K562 (cell line): ENCODE data around the gene PITRM1. TPM values are rescaled to one million over a fixed set of nuclear protein-coding genes. Genes with fewer than 3 reads are reported as not detected.

Source experiments
- E2F6 ChIP-seq, 2 experiments: IDR thresholded peaks; 2 replicates each; pipeline ENCODE4 v1.6.1; 2011; ENCODE audit warnings: borderline replicate concordance in 1 of 2, control low read depth in 1 of 2, low read depth in 1 of 2, low read length in 1 of 2, mild to moderate bottlenecking in 1 of 2, mixed read lengths in 1 of 2, moderate library complexity in 1 of 2; ENCODE audit not compliant: insufficient read depth in 1 of 2, insufficient read length in 1 of 2, poor library complexity in 1 of 2, severe bottlenecking in 1 of 2; ENCODE audit errors: extremely low read depth in 1 of 2
- EP400 ChIP-seq: fragments of 450-650 bp; IDR thresholded peaks from 2 replicates; pipeline ENCODE4 v1.6.1; 2017; ENCODE audit warnings: antibody characterized with exemption, mild to moderate bottlenecking, moderate library complexity
- ETV1 ChIP-seq: fragments of 450-650 bp; conservative IDR thresholded peaks from 2 replicates; pipeline ENCODE4 v1.6.1; 2016; ENCODE audit warnings: missing genetic modification characterization, control low read depth, low read depth, missing compliant biosample characterization
- FOXK2 ChIP-seq, 2 experiments: fragments of 450-650 bp; IDR thresholded peaks in 1 of 2; conservative IDR thresholded peaks in 1 of 2; 2 replicates each; pipeline ENCODE4 v1.6.1; 2016; ENCODE audit warnings: low read depth in 2 of 2, mild to moderate bottlenecking in 1 of 2
- GATAD2A ChIP-seq: fragments of 450-650 bp; IDR thresholded peaks from 2 replicates; pipeline ENCODE4 v1.6.1; 2017
- GTF2E2 ChIP-seq: fragments of 200-800 bp; sonication (Bioruptor generic); IDR thresholded peaks from 2 replicates; pipeline ENCODE4 v1.6.1; 2016; ENCODE audit warnings: missing genetic modification characterization, missing compliant biosample characterization
- GTF2F1 ChIP-seq: IDR thresholded peaks from 2 replicates; pipeline ENCODE4 v1.6.1; 2011; ENCODE audit warnings: low read depth, low read length, improper control_type of control experiment
- MAZ ChIP-seq, 2 experiments: fragments of 450-650 bp in 1 of 2; sonication (generic) in 1 of 2; formaldehyde crosslinking; IDR thresholded peaks in 1 of 2; conservative IDR thresholded peaks in 1 of 2; 2 replicates each; pipeline versions ENCODE4 v1.4.0 to v1.5.0; 2020; ENCODE audit warnings: mild to moderate bottlenecking in 1 of 2, missing genetic modification reagents in 1 of 2
- NFIC ChIP-seq: fragments of 450-650 bp; IDR thresholded peaks from 2 replicates; pipeline ENCODE4 v1.6.1; 2017; ENCODE audit warnings: mild to moderate bottlenecking, inconsistent platforms
- NFYB ChIP-seq: IDR thresholded peaks from 2 replicates; pipeline ENCODE4 v1.6.1; 2011; ENCODE audit warnings: mild to moderate bottlenecking, moderate library complexity; ENCODE audit not compliant: insufficient read length; ENCODE audit errors: extremely low read depth
- POLR2A ChIP-seq: fragments of 450-650 bp; conservative IDR thresholded peaks from 2 replicates; pipeline ENCODE4 v1.6.1; 2016
- POLR2B ChIP-seq: fragments of 450-650 bp; IDR thresholded peaks from 2 replicates; pipeline ENCODE4 v1.6.1; 2018; ENCODE audit warnings: low read depth; ENCODE audit not compliant: partially characterized antibody
- SMAD4 ChIP-seq: fragments of 250-450 bp; sonication (Bioruptor Pico); conservative IDR thresholded peaks from 2 replicates; pipeline ENCODE4 v1.8.0; 2021; ENCODE audit warnings: inconsistent platforms, mild to moderate bottlenecking, moderate library complexity
- ZKSCAN1 ChIP-seq: fragments of 150-350 bp; IDR thresholded peaks from 2 replicates; pipeline ENCODE4 v1.6.1; 2016; ENCODE audit warnings: low read depth, low read length
- ZNF12 ChIP-seq: sonication (generic); formaldehyde crosslinking; IDR thresholded peaks from 2 replicates; pipeline ENCODE4 v1.4.0; 2020; ENCODE audit warnings: mild to moderate bottlenecking, missing genetic modification reagents
- ZNF431 ChIP-seq: sonication (generic); formaldehyde crosslinking; IDR thresholded peaks from 2 replicates; pipeline ENCODE4 v1.8.0; 2022; ENCODE audit warnings: mild to moderate bottlenecking, missing genetic modification reagents
- ZNF740 ChIP-seq, 3 experiments: fragments of 200-800 bp in 1 of 3; sonication (Bioruptor generic) in 1 of 3; sonication (generic) in 1 of 3; formaldehyde crosslinking in 1 of 3; IDR thresholded peaks; 2 replicates each; pipeline versions ENCODE4 v1.6.1 to v1.8.0; 2016 to 2022; ENCODE audit warnings: mild to moderate bottlenecking in 2 of 3, missing compliant biosample characterization in 2 of 3, missing genetic modification characterization in 2 of 3, missing genetic modification reagents in 1 of 3
- polyA plus RNA-seq, 8 experiments: library from polyadenylated mRNA; depleted of rRNA in 4 of 8; stranded (reverse) in 5 of 8; unstranded in 3 of 8; fragments of >200 nt; fragmentation: Nextera tagmentation in 2 of 8; fragmentation: Illumina TruSeq in 1 of 8; extraction: Ambion mirVana in 2 of 8; extraction: Trizol in 1 of 8; gene quantifications; 2 replicates each; pipeline versions ENCODE4 v1.2.1 to v1.2.3, GENCODE V29; 2011 to 2014; ENCODE audit warnings: inconsistent platforms in 1 of 8, missing spikeins in 1 of 8
- total RNA-seq, 7 experiments: library from RNA; depleted of rRNA in 6 of 7; stranded (reverse); fragments of >200 nt in 6 of 7; fragmentation: Illumina TruSeq in 2 of 7; extraction: Trizol in 2 of 7; gene quantifications; 2 replicates each; pipeline versions ENCODE4 v1.2.1 to v1.2.3, GENCODE V29; 2011 to 2021; ENCODE audit warnings: low replicate concordance in 1 of 7
- TF ChIP-seq, protein P1 (sequence below): fragments of 450-650 bp; IDR thresholded peaks from 2 replicates; pipeline ENCODE4 v1.6.1; 2016; ENCODE audit warnings: antibody characterized with exemption
- TF ChIP-seq, protein P2 (sequence below): fragments of 250-450 bp; sonication (Bioruptor Pico); IDR thresholded peaks from 2 replicates; pipeline ENCODE4 v1.9.0; 2021; ENCODE audit warnings: mild to moderate bottlenecking, inconsistent platforms

PITRM1 gene
- total and polyA plus RNA-seq, 9 of the 15 experiments (the other 6 are each of a cell fraction or from before 2014, with no cell fraction given) = 21.1 to 70.4 (median 39.7) TPM

DNA sequence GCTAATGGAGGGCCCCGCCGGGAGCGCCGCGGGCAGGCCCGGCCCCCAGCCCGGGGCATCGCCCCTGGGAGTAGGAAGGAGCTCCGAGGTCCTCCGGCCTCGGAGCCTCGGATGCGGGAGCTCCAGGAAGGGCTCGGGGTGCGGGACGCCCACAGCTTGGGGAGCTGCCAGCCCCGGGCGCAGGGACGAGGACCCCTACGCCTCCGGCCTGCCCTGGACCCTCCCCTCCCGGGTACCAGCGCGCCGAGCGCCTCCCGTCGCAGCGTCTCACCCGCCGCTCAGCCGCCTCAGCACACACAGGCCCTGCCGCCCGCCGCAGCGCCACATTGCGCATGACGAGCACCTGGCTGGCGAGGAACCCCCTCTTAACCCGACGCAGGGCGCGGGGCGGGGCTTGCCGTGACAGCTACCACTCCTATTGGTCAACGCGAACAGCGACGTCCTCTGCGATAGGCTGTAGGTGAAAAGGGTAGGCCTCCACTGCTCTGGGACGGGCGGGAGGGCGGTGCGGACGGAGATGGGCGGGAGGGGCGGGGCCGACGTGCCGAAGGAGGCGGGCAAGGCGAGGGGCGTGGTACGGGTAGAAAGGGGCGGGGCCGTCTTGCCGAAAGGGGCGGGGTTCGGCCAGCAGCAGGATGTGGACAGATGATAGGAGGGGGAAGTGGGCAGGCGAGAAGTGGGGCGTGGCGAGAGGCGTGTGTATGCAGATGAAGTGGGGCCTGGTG lies at the start of gene PITRM1 (continued):
- TF ChIP-seq ZKSCAN1 = no peak
- TF ChIP-seq MAZ (CRISPR knock-in tag; conservative IDR thresholded peaks at IDR 0.05 in 1 of 2, IDR thresholded peaks at IDR 0.05 in 1 of 2) = peak; percentile 61 to 62; a peak in 2 of 4 replicates
- TF ChIP-seq GTF2F1 = peak; percentile 82
- peak; percentile 85 for TF ChIP-seq POLR2B
- peak; percentile 26 to 66 for TF ChIP-seq E2F6 (IDR thresholded peaks at IDR 0.05; ENCODE audit: borderline replicate concordance in 1 of 2, extremely low read depth in 1 of 2, insufficient read depth in 1 of 2, insufficient read length in 1 of 2, low read depth in 1 of 2, low read length in 1 of 2, poor library complexity in 1 of 2, severe bottlenecking in 1 of 2)
- TF ChIP-seq ETV1 (tag) = no peak
- TF ChIP-seq, protein P1, sequence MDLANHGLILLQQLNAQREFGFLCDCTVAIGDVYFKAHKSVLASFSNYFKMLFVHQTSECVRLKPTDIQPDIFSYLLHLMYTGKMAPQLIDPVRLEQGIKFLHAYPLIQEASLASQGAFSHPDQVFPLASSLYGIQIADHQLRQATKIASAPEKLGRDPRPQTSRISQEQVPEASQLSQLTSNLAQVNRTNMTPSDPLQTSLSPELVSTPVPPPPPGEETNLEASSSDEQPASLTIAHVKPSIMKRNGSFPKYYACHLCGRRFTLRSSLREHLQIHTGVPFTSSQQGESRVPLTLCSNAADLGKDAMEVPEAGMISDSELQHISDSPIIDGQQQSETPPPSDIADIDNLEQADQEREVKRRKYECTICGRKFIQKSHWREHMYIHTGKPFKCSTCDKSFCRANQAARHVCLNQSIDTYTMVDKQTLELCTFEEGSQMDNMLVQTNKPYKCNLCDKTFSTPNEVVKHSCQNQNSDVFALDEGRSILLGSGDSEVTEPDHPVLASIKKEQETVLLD = 0 out of 2 replicates have a peak, but pooled peaks have one; percentile 40
- no peak for TF ChIP-seq ZNF12 (CRISPR knock-in tag)
- peak; percentile 17; the same call in 1 of the 2 replicates for TF ChIP-seq ZNF740 (CRISPR knock-in tag; IDR thresholded peaks at IDR 0.05)
- no peak for TF ChIP-seq ZNF740 (tag; IDR thresholded peaks at IDR 0.05)
- TF ChIP-seq SMAD4 = peak; percentile 23; the same call in 1 of the 2 replicates
- peak; percentile 15; the same call in 1 of the 2 replicates for TF ChIP-seq NFIC
- TF ChIP-seq ZNF431 (CRISPR knock-in tag) = 0 out of 2 replicates have a peak, but pooled peaks have one; percentile 40
- TF ChIP-seq NFYB = peak; percentile 50
- 0 out of 4 replicates have a peak, but pooled peaks of 1 of the 2 experiments have one; percentile 77 for TF ChIP-seq FOXK2 (conservative IDR thresholded peaks at IDR 0.05 in 1 of 2, IDR thresholded peaks at IDR 0.05 in 1 of 2; ENCODE audit: low read depth in 2 of 2)
- TF ChIP-seq GATAD2A = 0 out of 2 replicates have a peak, but pooled peaks have one; percentile 28
- TF ChIP-seq GTF2E2 (tag) = 0 out of 2 replicates have a peak, but pooled peaks have one; percentile 33
- peak; percentile 93 for TF ChIP-seq POLR2A
- TF ChIP-seq EP400 = peak; percentile 51; the same call in 1 of the 2 replicates
- TF ChIP-seq, protein P2, sequence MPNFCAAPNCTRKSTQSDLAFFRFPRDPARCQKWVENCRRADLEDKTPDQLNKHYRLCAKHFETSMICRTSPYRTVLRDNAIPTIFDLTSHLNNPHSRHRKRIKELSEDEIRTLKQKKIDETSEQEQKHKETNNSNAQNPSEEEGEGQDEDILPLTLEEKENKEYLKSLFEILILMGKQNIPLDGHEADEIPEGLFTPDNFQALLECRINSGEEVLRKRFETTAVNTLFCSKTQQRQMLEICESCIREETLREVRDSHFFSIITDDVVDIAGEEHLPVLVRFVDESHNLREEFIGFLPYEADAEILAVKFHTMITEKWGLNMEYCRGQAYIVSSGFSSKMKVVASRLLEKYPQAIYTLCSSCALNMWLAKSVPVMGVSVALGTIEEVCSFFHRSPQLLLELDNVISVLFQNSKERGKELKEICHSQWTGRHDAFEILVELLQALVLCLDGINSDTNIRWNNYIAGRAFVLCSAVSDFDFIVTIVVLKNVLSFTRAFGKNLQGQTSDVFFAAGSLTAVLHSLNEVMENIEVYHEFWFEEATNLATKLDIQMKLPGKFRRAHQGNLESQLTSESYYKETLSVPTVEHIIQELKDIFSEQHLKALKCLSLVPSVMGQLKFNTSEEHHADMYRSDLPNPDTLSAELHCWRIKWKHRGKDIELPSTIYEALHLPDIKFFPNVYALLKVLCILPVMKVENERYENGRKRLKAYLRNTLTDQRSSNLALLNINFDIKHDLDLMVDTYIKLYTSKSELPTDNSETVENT (CRISPR knock-in tag) = peak; percentile 91
